GM19099 (cell line): ENCODE results near the gene SYCP1.

Experiments used
- POLR2A ChIP-seq: IDR thresholded peaks from 3 replicates; pipeline ENCODE4 v1.6.1; 2011; ENCODE audit warnings: low read depth; ENCODE audit not compliant: insufficient read length; ENCODE audit errors: extremely low read depth

The SYCP1 gene

GRCh38 chr1:114854693-114855320 lies at the start of gene SYCP1:
Gene SYCP1, plus strand, starts transcription at chr1:114854863. Its CDS starts 602 bp downstream, at chr1:114855465.
- TF ChIP-seq POLR2A: no peak

GRCh38 chr1:114819869-114820268 lies 34.8 kb upstream of the SYCP1 start:
- no peak for TF ChIP-seq POLR2A

- no peak for TF ChIP-seq POLR2A
These were observed 34.3 kb upstream of the SYCP1 start for GRCh38 chr1:114820392-114820791.

GRCh38 chr1:114821978-114822377 lies 32.7 kb upstream of the SYCP1 start:
- no peak for TF ChIP-seq POLR2A

- no peak for TF ChIP-seq POLR2A
These were observed 26.4 kb upstream of the SYCP1 start for GRCh38 chr1:114828251-114828650.

- TF ChIP-seq POLR2A: no peak
These were observed 23.2 kb upstream of the SYCP1 start for GRCh38 chr1:114831276-114831994.

GRCh38 chr1:114832057-114832456 lies 22.6 kb upstream of the SYCP1 start:
- no peak for TF ChIP-seq POLR2A

GRCh38 chr1:114833421-114833820 lies 21.2 kb upstream of the SYCP1 start:
- no peak for TF ChIP-seq POLR2A

GRCh38 chr1:114844270-114844669 lies 10.4 kb upstream of the SYCP1 start:
- no peak for TF ChIP-seq POLR2A

- no peak for TF ChIP-seq POLR2A
These were observed 1.1 kb upstream of the SYCP1 start for GRCh38 chr1:114853584-114853983.

- TF ChIP-seq POLR2A: no peak
These were observed 6.7 kb downstream of the SYCP1 start for GRCh38 chr1:114861384-114861783.

GRCh38 chr1:114892194-114892918 lies 37.7 kb downstream of the SYCP1 start:
- no peak for TF ChIP-seq POLR2A

GRCh38 chr1:114896795-114897194 lies 42.1 kb downstream of the SYCP1 start:
- TF ChIP-seq POLR2A: no peak

- no peak for TF ChIP-seq POLR2A
These were observed 47.2 kb downstream of the SYCP1 start for GRCh38 chr1:114901814-114902213.

- no peak for TF ChIP-seq POLR2A
These were observed 47.7 kb downstream of the SYCP1 start for GRCh38 chr1:114902343-114902742.

GRCh38 chr1:114903480-114903879 lies 48.8 kb downstream of the SYCP1 start:
- no peak for TF ChIP-seq POLR2A
